Measurements from ENCODE around the gene HOXC6.

The HOXC6 gene

DNA sequence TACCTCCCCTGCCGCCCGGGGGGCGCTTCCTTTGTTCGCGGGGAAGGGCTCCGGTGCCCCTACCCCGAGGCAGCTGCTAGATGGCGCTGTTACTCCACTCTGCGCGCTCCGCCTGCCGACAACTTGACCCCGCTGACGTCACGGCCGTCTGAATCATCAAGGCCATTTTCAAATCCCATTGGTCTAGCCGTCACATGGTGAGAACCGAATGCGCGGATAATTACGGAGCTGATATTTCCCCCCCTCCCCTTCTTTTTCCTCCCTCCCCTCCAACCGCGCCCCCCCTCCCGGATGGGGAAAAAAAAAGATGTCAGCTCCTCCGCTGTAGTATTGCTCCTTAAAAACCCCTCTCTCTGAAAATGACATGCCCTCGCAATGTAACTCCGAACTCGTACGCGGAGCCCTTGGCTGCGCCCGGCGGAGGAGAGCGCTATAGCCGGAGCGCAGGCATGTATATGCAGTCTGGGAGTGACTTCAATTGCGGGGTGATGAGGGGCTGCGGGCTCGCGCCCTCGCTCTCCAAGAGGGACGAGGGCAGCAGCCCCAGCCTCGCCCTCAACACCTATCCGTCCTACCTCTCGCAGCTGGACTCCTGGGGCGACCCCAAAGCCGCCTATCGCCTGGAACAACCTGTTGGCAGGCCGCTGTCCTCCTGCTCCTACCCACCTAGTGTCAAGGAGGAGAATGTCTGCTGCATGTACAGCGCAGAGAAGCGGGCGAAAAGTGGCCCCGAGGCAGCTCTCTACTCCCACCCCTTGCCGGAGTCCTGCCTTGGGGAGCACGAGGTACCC, 43.1 kb upstream of the HOXC6 start, which contains the start of gene HOXC10:
HOXC10 (plus strand) TSS at position 246 of the 791 bp plus-strand sequence; CDS start at position 360, 114 bp downstream.
- peaks cover 29% of the 10 kb centered on the region for H3K4me1 ChIP-seq (ENCODE audit: control insufficient read depth, insufficient read depth, low read length)
- no peaks in the 10 kb centered on the region for H3K36me3 ChIP-seq (ENCODE audit: control insufficient read depth, insufficient read depth, low read length, severe bottlenecking)
- peak within 1 kb of the TSS; percentile 92 for H3K4me3 ChIP-seq (ENCODE audit: low read length)
- peak within 1 kb of the TSS; percentile 96 for H3K9ac ChIP-seq (ENCODE audit: low read length)
- H3K27me3 ChIP-seq (replicated peaks; ENCODE audit: control insufficient read depth, insufficient read depth, low read length), result no peaks in the 10 kb centered on the region
- no peaks in the 10 kb centered on the region for H3K9me3 ChIP-seq (ENCODE audit: control insufficient read depth, low read length)
- peak; percentile 48 for DNase-seq (ENCODE audit: low read depth)

DNA sequence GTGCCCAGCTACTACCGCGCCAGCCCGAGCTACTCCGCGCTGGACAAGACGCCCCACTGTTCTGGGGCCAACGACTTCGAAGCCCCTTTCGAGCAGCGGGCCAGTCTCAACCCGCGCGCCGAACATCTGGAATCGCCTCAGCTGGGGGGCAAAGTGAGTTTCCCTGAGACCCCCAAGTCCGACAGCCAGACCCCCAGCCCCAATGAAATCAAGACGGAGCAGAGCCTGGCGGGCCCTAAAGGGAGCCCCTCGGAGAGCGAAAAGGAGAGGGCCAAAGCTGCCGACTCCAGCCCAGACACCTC, 42.6 kb upstream of the HOXC6 start:
- Histone ChIP-seq H3K9me3 (ENCODE audit: control insufficient read depth, low read length) (no peaks in the 10 kb centered on the region), H3K9ac (ENCODE audit: low read length) (peak overlapping the region; percentile 96), H3K27me3 (replicated peaks; ENCODE audit: control insufficient read depth, insufficient read depth, low read length) (no peaks in the 10 kb centered on the region), H3K4me1 (ENCODE audit: control insufficient read depth, insufficient read depth, low read length) (peaks cover 34% of the 10 kb centered on the region), H3K36me3 (ENCODE audit: control insufficient read depth, insufficient read depth, low read length, severe bottlenecking) (no peaks in the 10 kb centered on the region), H3K4me3 (ENCODE audit: low read length) (peak overlapping the region; percentile 92)
- no peak for DNase-seq (ENCODE audit: low read depth)

DNA sequence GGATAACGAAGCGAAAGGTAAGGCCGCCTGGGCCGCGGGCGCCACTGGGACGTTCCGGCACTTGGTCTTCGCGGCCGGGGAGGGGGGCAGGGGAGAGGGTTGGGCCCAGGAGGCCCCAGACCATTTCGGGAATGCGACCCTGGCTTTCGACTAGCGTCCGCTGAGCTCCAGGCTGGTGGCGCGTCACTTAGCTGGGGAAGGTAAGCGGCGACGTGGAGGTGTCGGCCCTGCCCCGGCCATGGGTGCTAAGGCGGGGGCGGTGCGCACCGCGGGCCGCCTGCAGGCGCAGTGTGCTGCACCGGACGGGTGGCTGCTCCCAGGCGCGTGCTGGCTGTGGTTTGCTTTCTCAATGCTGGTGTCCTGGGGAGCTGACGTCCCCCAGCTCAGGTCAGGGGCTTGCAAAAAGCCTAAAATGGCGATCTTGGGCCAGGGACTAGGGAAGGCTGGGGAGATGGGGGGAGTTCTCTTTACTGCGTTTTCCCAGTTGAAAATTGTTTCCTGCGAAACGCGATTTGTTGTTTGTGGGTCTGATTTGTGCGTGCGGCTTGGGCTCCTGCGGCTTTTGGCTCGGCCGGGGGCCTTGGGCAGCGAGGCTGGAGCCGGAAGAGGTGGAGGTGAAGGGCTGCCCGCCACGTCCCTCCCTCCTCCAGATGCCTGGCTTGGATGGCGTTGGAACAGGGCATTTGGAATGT, 42.1 kb upstream of the HOXC6 start:
- Histone ChIP-seq H3K4me1 (ENCODE audit: control insufficient read depth, insufficient read depth, low read length) (peaks cover 38% of the 10 kb centered on the region), H3K9me3 (ENCODE audit: control insufficient read depth, low read length) (no peaks in the 10 kb centered on the region), H3K27me3 (replicated peaks; ENCODE audit: control insufficient read depth, insufficient read depth, low read length) (no peaks in the 10 kb centered on the region), H3K4me3 (ENCODE audit: low read length) (peak overlapping the region; percentile 92), H3K9ac (ENCODE audit: low read length) (peak overlapping the region; percentile 96), H3K36me3 (ENCODE audit: control insufficient read depth, insufficient read depth, low read length, severe bottlenecking) (no peaks in the 10 kb centered on the region)
- no peak for DNase-seq (ENCODE audit: low read depth)

DNA sequence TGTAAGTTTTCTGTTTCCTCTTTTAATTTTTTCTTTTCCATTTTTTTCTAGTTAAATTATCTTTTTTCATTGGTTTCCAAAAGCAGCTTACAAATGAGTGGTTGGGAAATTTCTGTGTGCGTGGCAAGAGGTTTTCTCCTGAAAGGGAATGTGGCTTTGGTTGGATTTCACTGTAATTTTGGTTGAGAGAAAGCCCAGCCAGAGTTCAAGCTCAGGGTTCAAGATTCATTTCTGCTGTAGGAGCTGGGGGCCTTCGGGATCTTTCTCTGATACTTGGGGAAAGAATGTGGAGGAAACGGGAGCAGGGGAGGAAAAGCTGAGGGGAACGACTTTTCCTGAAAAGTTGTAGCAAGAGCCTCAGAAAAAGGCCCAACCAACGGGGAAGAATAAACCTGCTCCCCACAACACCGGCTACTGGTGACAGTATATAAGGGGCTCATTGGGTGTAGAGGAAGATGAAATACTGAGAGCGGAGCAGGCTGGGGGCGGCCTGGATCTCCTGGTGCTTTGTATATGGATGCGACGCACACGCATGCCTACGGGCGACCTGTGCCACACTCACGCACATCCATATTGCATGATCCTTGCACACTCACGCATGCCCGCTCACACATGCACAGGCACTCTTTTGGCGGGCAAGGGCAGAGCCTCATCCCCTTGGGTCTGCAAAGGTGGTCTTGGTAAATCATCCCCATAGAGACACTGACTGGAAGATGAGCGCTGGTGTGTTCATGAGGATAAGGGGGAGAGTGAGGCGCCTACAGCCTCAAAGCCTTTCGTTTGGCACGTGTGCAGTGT, 41.4 kb upstream of the HOXC6 start:
- Histone ChIP-seq H3K4me3 (ENCODE audit: low read length) (peak overlapping the region; percentile 92), H3K36me3 (ENCODE audit: control insufficient read depth, insufficient read depth, low read length, severe bottlenecking) (no peaks in the 10 kb centered on the region), H3K9me3 (ENCODE audit: control insufficient read depth, low read length) (no peaks in the 10 kb centered on the region), H3K9ac (ENCODE audit: low read length) (peak overlapping the region; percentile 96), H3K4me1 (ENCODE audit: control insufficient read depth, insufficient read depth, low read length) (peaks cover 46% of the 10 kb centered on the region), H3K27me3 (replicated peaks; ENCODE audit: control insufficient read depth, insufficient read depth, low read length) (no peaks in the 10 kb centered on the region)
- no peak for DNase-seq (ENCODE audit: low read depth)

DNA sequence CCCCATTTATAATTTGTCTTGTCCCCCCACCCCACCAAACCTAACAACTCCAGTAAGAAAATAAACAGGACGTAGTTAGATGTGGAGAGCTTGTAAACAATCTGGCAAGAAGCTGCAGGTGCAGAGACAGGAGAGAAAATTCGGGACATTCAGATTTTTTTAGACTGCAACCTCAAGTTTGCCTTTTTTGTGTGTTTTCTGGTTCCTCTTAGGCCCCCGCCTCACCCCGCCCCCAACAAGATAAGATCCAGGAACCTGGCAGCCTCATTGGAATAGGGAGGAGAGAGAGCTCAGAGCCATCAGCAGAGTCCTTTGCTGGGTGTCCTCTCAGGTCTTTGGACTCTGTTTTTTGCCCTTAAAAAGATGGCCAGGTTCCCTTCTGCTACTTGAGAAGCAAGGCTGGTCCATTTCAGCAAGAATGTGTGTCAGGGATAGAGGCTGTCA, 40.4 kb upstream of the HOXC6 start:
- peak overlapping the region; percentile 96 for H3K9ac ChIP-seq (ENCODE audit: low read length)
- H3K4me3 ChIP-seq (ENCODE audit: low read length), result peak overlapping the region; percentile 92
- H3K27me3 ChIP-seq (replicated peaks; ENCODE audit: control insufficient read depth, insufficient read depth, low read length), result no peaks in the 10 kb centered on the region
- H3K36me3 ChIP-seq (ENCODE audit: control insufficient read depth, insufficient read depth, low read length, severe bottlenecking), result no peaks in the 10 kb centered on the region
- no peak for DNase-seq (ENCODE audit: low read depth)
- no peaks in the 10 kb centered on the region for H3K9me3 ChIP-seq (ENCODE audit: control insufficient read depth, low read length)
- peaks cover 55% of the 10 kb centered on the region for H3K4me1 ChIP-seq (ENCODE audit: control insufficient read depth, insufficient read depth, low read length)

DNA sequence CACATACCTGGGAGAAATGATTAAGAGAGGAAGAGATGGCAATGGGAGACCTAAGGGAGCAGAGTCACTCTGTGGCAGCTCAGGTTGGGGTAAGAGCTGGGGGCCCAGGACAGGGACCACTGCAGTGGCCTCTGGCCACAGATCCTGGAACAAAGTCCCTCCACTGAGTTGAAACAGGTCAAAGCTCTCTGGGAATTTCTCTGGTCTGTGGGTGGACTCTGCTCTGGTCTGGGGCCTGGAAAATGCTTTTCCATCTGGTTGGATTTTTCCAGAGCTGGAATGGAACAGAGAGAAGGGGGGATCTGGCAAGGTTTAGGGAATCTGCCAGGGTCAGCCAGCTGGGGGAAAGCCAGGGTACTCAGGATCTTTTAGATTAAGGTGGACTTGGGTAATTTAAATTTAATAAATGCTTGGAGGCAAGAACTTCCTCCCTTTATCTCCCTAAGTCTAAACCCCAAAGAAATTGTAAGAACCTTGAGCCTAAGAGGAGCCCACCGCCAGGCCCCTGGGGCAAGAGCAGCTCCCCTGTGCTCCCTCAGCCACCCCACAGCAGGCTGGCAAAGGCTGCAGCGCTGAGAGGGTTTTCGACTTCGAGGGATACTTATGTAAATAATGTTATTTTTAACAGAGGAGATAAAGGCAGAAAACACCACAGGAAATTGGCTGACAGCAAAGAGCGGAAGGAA, 39.6 kb upstream of the HOXC6 start:
- Histone ChIP-seq H3K27me3 (replicated peaks; ENCODE audit: control insufficient read depth, insufficient read depth, low read length) (no peaks in the 10 kb centered on the region), H3K9ac (ENCODE audit: low read length) (peak overlapping the region; percentile 96), H3K4me3 (ENCODE audit: low read length) (peak overlapping the region; percentile 92), H3K36me3 (ENCODE audit: control insufficient read depth, insufficient read depth, low read length, severe bottlenecking) (no peaks in the 10 kb centered on the region), H3K9me3 (ENCODE audit: control insufficient read depth, low read length) (no peaks in the 10 kb centered on the region), H3K4me1 (ENCODE audit: control insufficient read depth, insufficient read depth, low read length) (peaks cover 64% of the 10 kb centered on the region)
- no peak for DNase-seq (ENCODE audit: low read depth)

DNA sequence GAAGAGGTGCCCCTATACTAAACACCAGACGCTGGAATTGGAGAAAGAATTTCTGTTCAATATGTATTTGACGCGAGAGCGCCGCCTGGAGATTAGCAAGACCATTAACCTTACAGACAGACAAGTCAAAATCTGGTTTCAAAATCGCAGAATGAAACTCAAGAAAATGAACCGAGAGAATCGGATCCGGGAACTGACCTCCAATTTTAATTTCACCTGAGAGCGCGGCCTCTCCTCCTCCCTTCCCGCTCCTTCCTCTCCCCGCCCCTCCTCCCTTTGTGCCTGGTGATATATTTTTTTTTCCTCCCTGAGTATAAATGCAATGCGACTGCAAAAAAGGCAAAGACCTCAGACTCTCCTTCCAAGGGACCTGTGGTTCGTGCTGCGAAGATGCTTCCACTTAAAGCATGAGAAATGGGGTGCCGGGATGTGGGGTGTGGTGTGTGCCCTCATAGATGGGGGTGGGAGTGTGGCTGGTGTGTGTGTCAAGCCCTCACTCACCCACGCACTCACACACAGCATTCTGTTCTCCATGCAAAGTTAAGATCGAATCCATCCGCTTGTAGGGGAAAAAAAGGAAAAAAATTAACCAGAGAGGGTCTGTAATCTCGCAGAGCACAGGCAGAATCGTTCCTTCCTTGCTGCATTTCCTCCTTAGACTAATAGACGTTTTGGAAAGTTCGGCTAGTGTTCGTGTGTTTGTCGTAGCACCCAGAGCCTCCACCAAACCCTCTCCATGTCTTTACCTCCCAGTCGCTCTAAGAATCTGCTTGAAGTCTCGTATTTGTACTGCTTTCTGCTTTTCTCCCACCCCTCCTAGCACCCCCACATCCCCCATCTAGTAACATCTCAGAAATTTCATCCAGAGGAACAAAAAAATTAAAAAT, 38.8 kb upstream of the HOXC6 start:
- Histone ChIP-seq H3K27me3 (replicated peaks; ENCODE audit: control insufficient read depth, insufficient read depth, low read length) (no peaks in the 10 kb centered on the region), H3K9me3 (ENCODE audit: control insufficient read depth, low read length) (no peaks in the 10 kb centered on the region), H3K9ac (ENCODE audit: low read length) (peak overlapping the region; percentile 96), H3K36me3 (ENCODE audit: control insufficient read depth, insufficient read depth, low read length, severe bottlenecking) (no peaks in the 10 kb centered on the region), H3K4me1 (ENCODE audit: control insufficient read depth, insufficient read depth, low read length) (peaks cover 64% of the 10 kb centered on the region), H3K4me3 (ENCODE audit: low read length) (peak overlapping the region; percentile 92)
- peak; percentile 72 for DNase-seq (ENCODE audit: low read depth)

DNA sequence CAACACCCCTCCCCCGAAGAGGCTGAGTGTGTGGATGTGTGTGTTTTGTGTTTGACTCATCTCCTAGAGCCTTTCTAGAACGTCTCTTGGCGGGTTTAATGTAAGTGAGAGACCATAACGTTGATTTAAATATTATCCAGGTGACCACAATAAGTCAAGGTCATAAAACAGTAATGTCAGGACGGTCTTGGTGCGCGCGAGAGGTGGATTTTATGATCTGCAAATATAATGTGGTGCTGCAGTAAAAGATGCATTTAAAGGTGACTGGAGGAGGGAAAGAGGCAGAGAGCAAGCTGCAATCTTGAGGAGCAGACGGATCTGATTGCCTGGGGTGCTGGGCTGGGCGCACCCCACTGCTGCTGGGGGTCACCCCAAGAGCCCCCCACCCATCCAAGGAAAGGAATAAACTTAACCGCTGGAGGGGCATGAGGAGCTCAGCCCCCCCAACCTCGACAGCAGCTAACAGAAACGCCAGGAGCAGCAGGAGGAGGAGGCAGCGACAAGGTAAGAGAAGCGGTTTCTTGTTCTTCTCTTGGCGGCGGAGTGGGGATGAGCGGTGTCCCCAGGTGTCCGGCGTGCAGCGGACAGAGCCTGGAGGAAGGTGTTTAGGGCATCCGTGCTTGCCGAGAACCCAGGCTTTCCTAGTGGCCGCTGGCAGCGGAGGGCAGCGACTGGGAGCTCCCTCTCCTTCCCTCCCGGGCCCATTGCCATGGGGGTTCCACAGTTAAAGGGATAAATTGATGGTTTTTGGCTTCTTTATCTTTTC, 37.7 kb upstream of the HOXC6 start:
- Histone ChIP-seq H3K36me3 (ENCODE audit: control insufficient read depth, insufficient read depth, low read length, severe bottlenecking) (no peaks in the 10 kb centered on the region), H3K27me3 (replicated peaks; ENCODE audit: control insufficient read depth, insufficient read depth, low read length) (no peaks in the 10 kb centered on the region), H3K4me1 (ENCODE audit: control insufficient read depth, insufficient read depth, low read length) (peaks cover 64% of the 10 kb centered on the region), H3K9me3 (ENCODE audit: control insufficient read depth, low read length) (no peaks in the 10 kb centered on the region), H3K4me3 (ENCODE audit: low read length) (peak overlapping the region; percentile 92), H3K9ac (ENCODE audit: low read length) (peak overlapping the region; percentile 96)
- no peak for DNase-seq (ENCODE audit: low read depth)

DNA sequence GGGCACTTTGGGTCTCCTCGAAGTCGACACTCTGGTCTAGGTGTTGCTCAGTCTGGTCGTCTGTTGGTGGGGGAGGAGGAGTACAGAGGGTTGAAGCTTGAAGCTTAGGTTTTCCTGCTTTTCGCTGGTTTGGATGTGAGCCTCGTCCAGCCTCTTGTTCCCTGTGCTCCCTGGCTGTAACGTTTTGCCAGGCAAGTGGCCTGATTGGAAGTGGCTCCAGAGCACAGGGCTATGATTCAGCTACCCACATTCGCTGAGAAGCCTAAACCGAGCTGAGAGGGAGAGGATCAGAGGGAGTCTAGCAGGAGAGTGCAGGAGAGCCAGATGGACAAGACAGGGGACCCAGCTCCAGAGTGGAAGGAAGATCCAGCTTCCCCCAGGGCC, 37.2 kb upstream of the HOXC6 start:
- no peaks in the 10 kb centered on the region for H3K9me3 ChIP-seq (ENCODE audit: control insufficient read depth, low read length)
- H3K4me1 ChIP-seq (ENCODE audit: control insufficient read depth, insufficient read depth, low read length), result peaks cover 64% of the 10 kb centered on the region
- H3K4me3 ChIP-seq (ENCODE audit: low read length), result peak overlapping the region; percentile 92
- H3K9ac ChIP-seq (ENCODE audit: low read length), result peak overlapping the region; percentile 96
- DNase-seq (ENCODE audit: low read depth), result no peak
- H3K27me3 ChIP-seq (replicated peaks; ENCODE audit: control insufficient read depth, insufficient read depth, low read length), result no peaks in the 10 kb centered on the region
- H3K36me3 ChIP-seq (ENCODE audit: control insufficient read depth, insufficient read depth, low read length, severe bottlenecking), result no peaks in the 10 kb centered on the region
